ENCODE measurements around the gene UAP1L1. TPM values are rescaled to one million over a fixed set of nuclear protein-coding genes. Genes with fewer than 3 reads are reported as not detected.

The UAP1L1 gene
- total and polyA plus RNA-seq, 2 of the 4 experiments (the other 2 are of a cell fraction): 2.3 to 9.8 TPM

DNA sequence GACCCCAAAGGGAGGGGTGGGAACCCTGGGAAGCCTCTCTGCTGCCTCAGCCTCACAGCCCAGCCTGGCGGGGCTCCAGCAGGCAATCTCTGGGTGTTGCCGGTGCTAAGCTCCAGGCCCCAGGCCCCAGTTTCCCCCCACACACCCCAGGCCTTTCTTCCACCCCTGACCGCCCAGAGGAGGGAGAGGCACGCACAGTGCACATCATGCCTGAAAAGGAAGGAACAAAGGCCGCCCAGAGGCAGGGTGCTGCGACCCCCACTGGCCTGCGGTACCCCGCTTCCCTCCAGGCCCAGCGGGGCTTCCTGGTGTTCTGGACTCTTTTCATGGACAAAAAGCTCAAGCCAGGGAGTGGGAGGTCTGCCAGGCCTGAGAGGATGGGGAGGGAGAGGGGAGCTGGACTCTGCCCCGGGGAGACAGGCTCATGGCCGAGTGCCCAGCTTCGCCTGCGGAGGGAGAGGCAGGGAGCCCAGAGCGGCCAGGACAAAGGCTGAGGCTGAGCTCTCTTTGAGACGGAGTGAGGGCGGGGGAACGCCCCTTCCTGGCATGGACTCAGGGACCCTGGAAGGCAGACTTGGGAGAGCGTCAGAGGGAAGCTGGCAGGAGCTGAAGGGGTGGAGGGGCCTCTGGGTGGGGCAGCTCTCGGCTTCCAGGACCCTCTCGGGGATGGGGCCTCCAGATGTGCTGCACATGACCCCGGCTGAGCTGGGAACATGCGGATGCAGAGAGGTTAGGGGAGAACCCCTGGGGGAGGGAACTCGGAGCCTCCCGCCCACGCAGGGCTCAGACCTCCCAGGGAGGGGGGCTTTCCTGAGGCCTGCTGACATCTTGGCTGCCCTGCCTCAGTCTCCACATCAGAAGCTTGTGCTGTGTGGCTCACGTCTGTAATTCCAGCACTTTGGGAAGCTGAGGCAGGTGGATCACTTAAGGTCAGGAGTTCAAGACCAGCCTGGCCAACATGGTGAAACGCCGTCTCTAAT lies 21.6 kb upstream of the UAP1L1 start (continued):
- TF ChIP-seq, protein P1, sequence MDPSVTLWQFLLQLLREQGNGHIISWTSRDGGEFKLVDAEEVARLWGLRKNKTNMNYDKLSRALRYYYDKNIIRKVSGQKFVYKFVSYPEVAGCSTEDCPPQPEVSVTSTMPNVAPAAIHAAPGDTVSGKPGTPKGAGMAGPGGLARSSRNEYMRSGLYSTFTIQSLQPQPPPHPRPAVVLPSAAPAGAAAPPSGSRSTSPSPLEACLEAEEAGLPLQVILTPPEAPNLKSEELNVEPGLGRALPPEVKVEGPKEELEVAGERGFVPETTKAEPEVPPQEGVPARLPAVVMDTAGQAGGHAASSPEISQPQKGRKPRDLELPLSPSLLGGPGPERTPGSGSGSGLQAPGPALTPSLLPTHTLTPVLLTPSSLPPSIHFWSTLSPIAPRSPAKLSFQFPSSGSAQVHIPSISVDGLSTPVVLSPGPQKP (IDR thresholded peaks at IDR 0.05; ENCODE audit: borderline replicate concordance, low read depth, low read length): no peak

DNA sequence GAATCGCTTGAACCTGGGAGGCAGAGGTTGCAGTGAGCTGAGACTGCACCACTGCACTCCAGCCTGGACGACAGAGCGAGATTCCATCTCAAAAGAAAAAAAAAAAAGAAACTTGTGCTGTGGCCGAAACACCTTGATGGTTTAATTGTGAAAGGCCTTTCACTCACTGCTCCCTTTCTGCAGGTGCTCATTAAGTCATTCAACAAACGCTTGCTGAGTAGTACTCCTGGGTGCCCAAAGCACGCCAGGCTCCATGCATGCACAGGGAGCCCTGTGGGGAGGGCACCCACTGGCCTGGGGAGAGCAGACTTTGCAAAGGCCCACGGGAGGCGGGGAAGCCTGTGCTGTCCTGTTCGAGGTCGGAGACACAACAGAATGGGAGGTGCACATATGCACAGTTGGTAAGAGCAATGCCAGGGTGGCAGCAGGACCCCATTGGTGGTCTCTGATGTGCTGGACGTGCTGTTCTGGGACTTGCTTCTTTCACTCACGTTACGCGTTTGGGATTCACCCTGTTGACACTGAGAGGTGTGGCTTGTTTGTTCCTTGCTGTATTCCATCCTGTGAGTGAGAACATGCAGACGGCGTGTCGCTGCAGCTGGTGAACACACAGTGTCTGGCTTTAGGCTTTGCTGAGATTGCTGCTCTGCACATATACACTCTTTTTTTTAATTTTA lies 20.4 kb upstream of the UAP1L1 start:
- Histone ChIP-seq H3K79me1 (ENCODE audit: low read depth in 1 of 2, low read length in 2 of 2) (no peaks in the 10 kb centered on the region), H3K4ac (ENCODE audit: low read depth, low read length) (no peak overlapping the region), H4K5ac (ENCODE audit: low read depth, low read length) (no peak overlapping the region), H3K4me1 (ENCODE audit: control insufficient read depth, insufficient read depth, low read length) (peaks cover 3% of the 10 kb centered on the region; the same call in 1 of the 2 replicates), H2AK9ac (replicated peaks; ENCODE audit: low read depth, low read length, poor library complexity) (no peak overlapping the region), H3K9me1 (ENCODE audit: insufficient read depth, low read length) (no peaks in the 10 kb centered on the region), H4K91ac (ENCODE audit: insufficient read depth, low read depth, low read length) (no peak overlapping the region), H2AFZ (replicated peaks; ENCODE audit: low read length, poor library complexity) (no peak overlapping the region), H3K27me3 (ENCODE audit: control insufficient read depth, insufficient read depth, low read length) (peaks cover 45% of the 10 kb centered on the region), H3K56ac (ENCODE audit: extremely low read depth, insufficient read depth, low read length) (no peak overlapping the region), H3K36me3 (ENCODE audit: control insufficient read depth, insufficient read depth, low read length) (no peaks in the 10 kb centered on the region), H3K4me3 (ENCODE audit: insufficient read depth, low read depth, low read length) (no peak overlapping the region), H2BK120ac (ENCODE audit: low read depth, low read length) (no peak overlapping the region), H3K4me2 (ENCODE audit: low read depth, low read length) (no peak overlapping the region), H3K23ac (ENCODE audit: low read depth, low read length) (no peak overlapping the region), H2BK15ac (ENCODE audit: low read depth, low read length) (no peak overlapping the region), H3K18ac (ENCODE audit: low read depth, low read length) (no peak overlapping the region), H2BK5ac (ENCODE audit: low read depth, low read length, poor library complexity, severe bottlenecking) (no peak overlapping the region), H3K9ac (ENCODE audit: low read depth, low read length) (no peak overlapping the region), H4K8ac (ENCODE audit: low read depth in 2 of 2, low read length in 2 of 2) (no peak overlapping the region), H3K9me3 (ENCODE audit: control insufficient read depth, insufficient read depth, low read length) (no peaks in the 10 kb centered on the region), H4K20me1 (ENCODE audit: insufficient read depth, low read length) (no peaks in the 10 kb centered on the region), H2AK5ac (ENCODE audit: low read depth, low read length) (no peak overlapping the region), H2BK20ac (ENCODE audit: low read depth, low read length) (no peak overlapping the region), H3K27ac (ENCODE audit: insufficient read depth, low read length) (no peak overlapping the region), H3K14ac (replicated peaks; ENCODE audit: low read depth, low read length) (no peak overlapping the region)
- ChIA-PET POLR2A (ENCODE audit: unreplicated experiment) (no interaction called here), CTCF (interaction anchor here (0.6 kb wide), 1 partner anchor 471 kb away, joined by 6 read pairs; no protein-coding TSS in a partner anchor)
- intact Hi-C loops (cut with micrococcal nuclease) (no loop called here), dilution Hi-C loops (cut with HindIII; ENCODE audit: low sequenced_read_pairs, unreplicated experiment) (no loop called here), in situ Hi-C loops (cut with MboI; ENCODE audit: low sequenced_read_pairs) (no loop called here)
- BruUV-seq (replicated peaks): no TSS peak
- WGBS, 2 experiments (ENCODE audit: extremely low coverage in 2 of 2, insufficient read length in 1 of 2): 53% methylated on average over 4 of the region's 17 CpGs; no CpG with 5 or more reads in 1 of the 2 experiments
- ATAC-seq (ENCODE audit: low read depth): no peak
- DNase-seq: no peak
- TF ChIP-seq RCOR1 (IDR thresholded peaks at IDR 0.05; ENCODE audit: insufficient replicate concordance, low read length) (no peak), POLR2A (IDR thresholded peaks at IDR 0.05; ENCODE audit: low read depth, low read length) (no peak), CHD1 (IDR thresholded peaks at IDR 0.05; ENCODE audit: low read depth, low read length) (no peak), RFX5 (IDR thresholded peaks at IDR 0.05; ENCODE audit: low read depth, low read length) (no peak), MAZ (IDR thresholded peaks at IDR 0.05; ENCODE audit: borderline replicate concordance, low read depth, low read length) (no peak), BHLHE40 (IDR thresholded peaks at IDR 0.05; ENCODE audit: low read depth, low read length) (no peak), NFE2L2 (IDR thresholded peaks at IDR 0.05; ENCODE audit: low read depth, low read length) (no peak), MXI1 (IDR thresholded peaks at IDR 0.05; ENCODE audit: borderline replicate concordance, low read depth, low read length) (no peak)
- TF ChIP-seq, protein P2, sequence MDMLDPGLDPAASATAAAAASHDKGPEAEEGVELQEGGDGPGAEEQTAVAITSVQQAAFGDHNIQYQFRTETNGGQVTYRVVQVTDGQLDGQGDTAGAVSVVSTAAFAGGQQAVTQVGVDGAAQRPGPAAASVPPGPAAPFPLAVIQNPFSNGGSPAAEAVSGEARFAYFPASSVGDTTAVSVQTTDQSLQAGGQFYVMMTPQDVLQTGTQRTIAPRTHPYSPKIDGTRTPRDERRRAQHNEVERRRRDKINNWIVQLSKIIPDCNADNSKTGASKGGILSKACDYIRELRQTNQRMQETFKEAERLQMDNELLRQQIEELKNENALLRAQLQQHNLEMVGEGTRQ (IDR thresholded peaks at IDR 0.05; ENCODE audit: low read depth, low read length): no peak
